ENCODE data around the gene HERC5.
A peak's percentile ranks its signal among the peaks of the same experiment; 100 is the strongest.

The HERC5 gene

DNA sequence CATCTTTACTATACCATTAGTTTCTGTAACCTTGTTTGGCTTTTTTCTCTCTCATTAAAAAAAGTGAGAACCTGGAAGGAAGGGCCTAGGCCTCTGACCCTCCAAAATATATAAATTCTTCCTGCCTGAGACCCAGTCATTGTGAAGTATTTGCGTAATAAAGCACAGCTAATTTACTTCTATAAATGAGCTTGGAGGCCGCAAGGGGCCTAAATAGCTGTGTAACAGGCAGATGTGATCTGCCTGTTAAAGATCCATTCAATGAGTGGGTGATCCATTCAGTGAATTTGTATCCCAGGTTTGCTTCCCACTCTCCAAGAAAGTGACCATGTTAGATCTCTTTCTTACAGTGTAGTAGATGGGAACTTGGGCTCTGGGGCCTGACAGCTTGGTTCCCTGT, 67.3 kb downstream of the HERC5 start:
- no peak for DNase-seq

DNA sequence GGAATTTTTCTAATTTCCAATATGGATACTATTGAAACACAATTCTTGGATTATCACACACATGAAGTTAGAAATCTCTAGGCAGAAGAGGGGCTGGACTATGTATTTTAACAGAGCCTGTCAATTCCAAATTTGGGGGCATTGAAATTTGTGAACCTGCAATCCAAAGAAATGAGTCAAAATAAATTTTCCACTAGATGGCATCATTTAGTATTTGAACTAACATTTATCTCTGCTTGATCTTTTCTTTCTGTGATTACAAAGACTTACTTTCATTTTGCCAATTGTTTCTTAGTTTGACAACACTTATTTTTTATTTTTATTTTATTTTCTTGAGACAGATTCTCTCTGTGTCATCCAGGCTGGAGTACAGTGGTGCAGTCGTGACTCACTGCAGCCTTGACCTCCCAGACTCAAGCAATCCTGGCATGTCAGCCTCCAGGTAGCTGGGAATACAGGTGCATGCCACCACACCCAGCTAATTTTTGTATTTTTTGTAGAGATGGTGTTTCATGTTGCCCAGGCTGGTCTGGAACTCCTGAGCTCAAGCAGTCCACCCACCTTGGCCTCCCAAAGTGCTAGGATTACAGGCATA, 69.4 kb downstream of the HERC5 start:
- no peak for DNase-seq

DNA sequence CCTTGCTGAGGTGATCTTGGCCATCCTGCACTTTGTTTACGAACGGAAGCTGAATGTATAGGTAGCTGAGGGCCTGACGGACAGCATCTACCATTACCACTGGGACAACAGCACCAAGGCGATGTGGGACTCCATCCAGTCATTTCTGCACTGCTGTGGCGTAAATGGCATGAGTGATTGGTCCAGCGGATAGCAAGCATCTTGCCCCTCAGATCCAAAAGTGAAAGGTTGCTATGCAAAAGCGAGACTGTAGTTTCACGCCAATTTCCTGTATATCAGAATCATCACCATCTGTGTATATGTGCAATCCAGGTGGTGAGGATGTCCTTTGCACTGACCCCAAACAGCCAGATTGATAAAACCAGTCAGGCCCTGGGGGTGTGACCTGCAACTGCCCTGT, 70.9 kb downstream of the HERC5 start:
- DNase-seq: no peak

DNA sequence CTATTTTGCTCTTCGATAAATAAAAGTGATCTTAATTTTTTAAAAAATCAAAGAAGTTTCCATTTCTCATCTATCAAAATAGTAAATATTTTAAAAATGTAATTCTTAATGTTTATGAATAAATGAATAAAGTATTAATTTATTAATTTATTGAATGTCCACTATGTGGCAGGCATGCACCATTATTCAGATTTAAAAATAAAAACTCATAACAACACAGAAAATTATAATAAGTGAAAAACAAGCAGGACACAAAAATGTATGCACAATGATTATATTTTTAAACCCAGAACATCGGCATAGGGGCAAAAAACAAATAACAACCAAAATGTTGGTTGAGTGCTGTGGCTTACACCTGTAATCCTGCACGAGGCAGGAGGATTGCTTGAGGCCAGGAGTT, 71.9 kb downstream of the HERC5 start:
- no peak for DNase-seq

DNA sequence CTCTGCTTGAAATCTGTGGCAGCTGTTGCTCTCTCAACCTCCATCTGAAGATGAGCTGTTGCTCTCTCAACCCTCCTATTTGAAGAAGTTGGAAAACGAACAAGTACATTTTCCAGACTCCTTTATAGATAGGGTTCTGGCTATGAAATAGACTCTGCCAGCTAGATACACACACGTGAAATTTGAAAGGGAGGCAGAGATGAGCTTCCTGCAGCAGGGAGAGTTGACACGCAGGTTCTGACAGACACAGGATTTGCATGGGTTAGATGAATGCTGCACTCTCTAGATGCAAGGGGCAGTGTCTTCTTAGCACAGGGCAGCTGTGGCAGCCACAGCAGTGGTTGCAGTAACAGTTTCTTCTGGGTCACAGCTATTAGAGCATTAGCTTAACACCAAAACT, 74.6 kb downstream of the HERC5 start:
- DNase-seq: no peak

DNA sequence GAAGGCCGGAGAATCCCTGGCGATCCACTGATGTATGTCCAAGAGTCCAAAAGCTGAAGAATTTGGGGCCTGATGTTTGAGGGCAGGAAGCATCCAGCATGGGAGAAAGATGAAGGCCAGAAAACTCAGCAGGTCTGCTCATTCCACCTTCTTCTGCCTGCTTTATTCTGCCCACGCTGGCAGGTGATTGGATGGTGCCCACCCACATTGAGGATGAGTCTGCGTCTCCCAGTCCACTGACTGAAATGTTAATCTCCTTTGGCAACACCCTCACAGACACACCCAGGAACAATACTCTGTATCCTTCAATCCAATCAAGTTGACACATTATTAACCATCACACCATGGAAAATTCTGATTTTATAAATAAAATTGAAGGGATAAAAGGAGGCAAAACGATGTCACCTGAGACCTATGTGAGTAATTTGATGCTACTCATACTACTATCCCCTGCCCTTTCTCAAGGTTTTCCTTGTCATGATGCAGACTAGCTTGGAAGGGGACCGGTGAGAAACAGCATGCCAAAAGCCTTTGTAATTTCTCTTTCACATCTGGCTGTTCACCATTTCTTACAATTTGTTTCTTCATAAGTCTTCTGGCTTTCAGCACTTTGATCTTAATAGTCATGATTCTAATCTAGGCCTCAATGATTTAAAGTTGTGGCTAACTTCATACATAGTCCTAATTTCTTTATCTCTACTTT, 76.3 kb downstream of the HERC5 start:
- no peak for DNase-seq

DNA sequence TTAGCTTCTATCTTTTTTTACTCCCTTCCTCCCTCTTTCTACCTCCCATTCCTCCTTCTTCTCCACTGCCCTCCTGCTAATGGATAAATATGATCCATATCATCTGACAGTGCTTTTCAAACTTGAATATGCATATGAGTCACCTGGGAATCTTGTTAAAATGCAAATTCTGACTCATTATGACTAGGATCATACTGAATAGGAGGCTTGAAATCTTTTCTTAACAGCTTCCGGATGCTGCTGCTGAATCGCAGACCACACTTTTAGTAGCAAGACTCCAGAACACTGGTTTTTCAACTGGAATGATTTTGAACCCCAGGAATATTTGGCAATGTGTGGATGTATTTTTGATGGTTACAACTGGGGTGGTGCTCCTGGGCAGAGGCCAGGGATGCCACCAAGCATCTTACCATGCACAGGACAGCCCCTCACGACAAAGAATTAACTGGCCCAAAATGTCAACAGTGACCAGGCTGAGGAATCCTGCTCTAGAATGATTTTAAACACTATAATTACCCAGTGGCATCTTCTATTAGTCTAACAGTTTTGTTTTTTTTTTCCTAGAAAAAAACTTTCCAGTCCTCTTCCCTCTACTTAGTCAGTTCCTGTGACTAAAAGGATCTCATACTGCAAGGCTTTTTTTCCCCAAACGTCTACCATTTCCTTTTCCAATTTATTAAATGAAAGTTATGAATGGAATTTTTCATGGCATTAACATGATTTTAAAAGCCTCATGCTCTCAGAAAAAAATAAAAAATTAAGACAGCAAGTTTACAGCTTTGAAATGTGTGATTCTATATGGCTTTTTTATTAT, 77.2 kb downstream of the HERC5 start:
- DNase-seq: no peak

DNA sequence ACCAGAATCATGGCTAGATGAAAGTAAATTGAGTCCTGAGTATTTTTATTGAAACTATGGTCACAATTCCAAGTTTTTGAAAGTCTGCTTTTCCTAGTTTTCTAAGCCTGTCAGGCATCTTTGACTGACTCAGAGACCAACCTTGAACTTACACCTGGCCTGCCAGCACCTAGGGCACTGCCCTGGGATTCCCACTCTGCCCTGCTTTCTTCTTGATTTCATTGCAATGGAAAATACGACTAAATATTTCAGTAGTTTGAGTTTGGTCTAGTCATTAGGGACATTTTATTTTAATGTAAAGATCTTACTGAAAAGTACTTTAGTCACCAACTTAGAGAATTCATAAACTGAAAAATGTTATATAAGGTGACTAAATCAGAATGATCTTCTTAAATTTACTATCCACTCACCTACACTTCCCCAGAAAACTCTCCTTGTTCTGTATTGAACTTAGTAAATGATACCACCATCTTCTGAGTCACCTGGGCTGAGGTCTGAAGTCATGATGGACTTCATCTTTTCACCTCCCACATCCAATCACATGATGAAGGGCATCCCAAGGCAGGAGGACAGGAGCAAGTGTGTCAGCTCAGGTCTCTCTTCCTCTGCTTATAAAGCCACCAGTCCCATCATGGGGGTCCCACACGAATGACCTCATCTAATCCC, 78.3 kb downstream of the HERC5 start:
- no peak for DNase-seq

DNA sequence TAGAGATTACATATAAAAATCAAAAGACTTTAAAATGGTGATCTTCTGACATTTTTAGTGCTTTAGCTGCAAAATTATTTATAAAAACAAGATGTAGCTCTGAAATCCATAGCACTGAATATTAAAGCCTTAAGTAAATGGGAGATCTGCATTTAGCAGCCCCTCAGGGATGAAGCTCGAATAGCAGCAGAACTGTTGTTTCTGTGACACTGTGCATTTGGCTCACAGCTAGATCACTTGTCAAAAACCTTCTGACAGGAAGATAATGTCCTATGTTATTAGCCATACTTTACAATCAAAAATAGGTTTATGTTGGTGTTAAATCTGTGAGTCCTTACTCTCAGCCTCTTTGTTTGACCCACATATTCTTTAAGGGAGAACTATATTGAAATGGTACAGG, 80.8 kb downstream of the HERC5 start:
- DNase-seq: no peak

DNA sequence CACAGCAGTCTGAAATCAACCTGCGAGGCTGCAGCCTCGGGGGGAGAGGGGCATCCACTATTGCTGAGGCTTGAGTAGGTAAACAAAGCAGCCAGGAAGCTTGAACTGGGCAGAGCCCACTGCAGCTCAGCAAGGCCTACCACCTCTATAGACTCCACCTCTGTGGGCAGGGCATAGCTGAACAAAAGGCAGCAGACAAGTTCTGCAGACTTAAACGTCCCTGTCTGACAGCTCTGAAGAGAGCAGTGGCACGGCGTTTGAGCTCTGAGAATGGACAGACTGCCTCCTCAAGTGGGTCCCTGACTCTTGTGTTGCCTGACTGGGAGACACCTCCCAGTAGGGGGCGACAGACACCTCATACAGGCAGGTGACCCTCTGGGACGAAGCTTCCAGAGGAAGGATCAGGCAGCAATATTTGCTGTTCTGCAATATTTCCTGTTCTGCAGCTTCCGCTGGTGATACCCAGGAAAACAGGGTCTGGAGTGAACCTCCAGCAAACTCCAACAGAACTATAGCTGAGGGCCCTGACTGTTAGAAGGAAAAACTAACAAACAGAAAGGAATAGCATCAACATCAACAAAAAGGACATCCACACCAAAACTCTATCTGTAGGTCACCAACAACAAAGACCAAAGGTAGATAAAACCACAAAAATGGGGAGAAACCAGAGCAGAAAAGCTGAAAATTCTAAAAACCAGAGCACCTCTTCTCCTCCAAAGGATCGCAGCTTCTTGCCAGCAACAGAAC, 82.6 kb downstream of the HERC5 start:
- DNase-seq: peak in 1 of 2 experiments; percentile 8

DNA sequence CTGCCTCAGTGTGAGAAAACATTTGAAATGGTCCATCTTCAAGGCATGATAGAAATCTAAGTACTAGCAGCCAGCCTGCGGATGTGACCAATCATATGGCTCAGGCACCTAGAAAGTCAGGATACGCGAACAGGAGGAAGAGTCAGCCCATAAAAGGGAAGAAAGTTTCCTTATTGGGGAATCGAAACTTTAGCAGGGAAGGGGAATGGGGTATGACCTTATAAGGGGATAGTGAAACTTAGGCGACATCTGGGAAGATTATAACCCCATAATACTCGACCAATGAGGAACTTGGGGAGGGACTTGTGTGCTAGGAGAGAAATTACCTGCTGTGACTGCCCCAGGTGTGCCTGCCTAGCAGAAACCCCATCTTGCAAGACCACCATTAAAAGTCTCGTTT, 92.9 kb downstream of the HERC5 start:
- no peak for DNase-seq
